Loucy (cell line): ENCODE results near the gene AGPAT3.

Experiments
- H2AFZ ChIP-seq: fragments of 200-600 bp; sonication (generic); 2 replicates; pipeline ENCODE4 v1.6.0; 2016; ENCODE audit warnings: antibody characterized with exemption, mild to moderate bottlenecking, low read length, moderate library complexity
- H3F3A ChIP-seq: fragments of 200-600 bp; 2 replicates; pipeline ENCODE4 v1.6.0; 2016; ENCODE audit warnings: antibody characterized with exemption, low read depth, mild to moderate bottlenecking
- H3K27me3 ChIP-seq: fragments of 200-600 bp; sonication (generic); 2 replicates; pipeline ENCODE4 v1.6.1; 2014; ENCODE audit warnings: low read length, mild to moderate bottlenecking; ENCODE audit not compliant: insufficient read depth, poor library complexity, severe bottlenecking
- H3K36me3 ChIP-seq: fragments of 200-600 bp; sonication (generic); 2 replicates; pipeline ENCODE4 v1.6.1; 2016; ENCODE audit warnings: low read length; ENCODE audit not compliant: insufficient read depth
- H3K4me1 ChIP-seq: fragments of 200-600 bp; sonication (generic); 2 replicates; pipeline ENCODE4 v1.5.1; 2014; ENCODE audit warnings: low read length, mild to moderate bottlenecking; ENCODE audit not compliant: insufficient read depth, poor library complexity, severe bottlenecking
- H3K4me2 ChIP-seq: fragments of 200-600 bp; sonication (generic); 2 replicates; pipeline ENCODE4 v1.6.0; 2014; ENCODE audit warnings: antibody characterized with exemption, low read length, low read depth, mild to moderate bottlenecking; ENCODE audit not compliant: poor library complexity, severe bottlenecking
- H3K4me3 ChIP-seq: fragments of 200-600 bp; sonication (generic); 2 replicates; pipeline ENCODE4 v1.5.1; 2014; ENCODE audit warnings: low read length, mild to moderate bottlenecking, mixed read lengths; ENCODE audit not compliant: poor library complexity, severe bottlenecking
- H3K79me2 ChIP-seq: fragments of 200-600 bp; sonication (generic); 2 replicates; pipeline ENCODE4 v1.6.1; 2014; ENCODE audit warnings: low read length; ENCODE audit not compliant: insufficient read depth
- H3K9ac ChIP-seq: fragments of 200-600 bp; sonication (generic); 2 replicates; pipeline ENCODE4 v1.6.0; 2014; ENCODE audit warnings: mild to moderate bottlenecking, low read depth, low read length, moderate library complexity; ENCODE audit not compliant: poor library complexity, severe bottlenecking
- H3K9me2 ChIP-seq: fragments of 200-600 bp; sonication (generic); replicated peaks from 2 replicates; pipeline ENCODE4 v1.6.1; 2016; ENCODE audit warnings: low read depth, low read length, mixed read lengths
- H3K9me3 ChIP-seq: fragments of 200-600 bp; sonication (generic); 2 replicates; pipeline ENCODE4 v1.6.1; 2014; ENCODE audit warnings: mild to moderate bottlenecking, antibody characterized with exemption, low read length, low read depth; ENCODE audit not compliant: insufficient read depth
- H4K20me1 ChIP-seq: fragments of 200-600 bp; sonication (generic); 2 replicates; pipeline ENCODE4 v1.6.0; 2014; ENCODE audit warnings: antibody characterized with exemption, low read length, mild to moderate bottlenecking; ENCODE audit not compliant: insufficient read depth, poor library complexity, severe bottlenecking
- EZH2phosphoT487 ChIP-seq: fragments of 200-600 bp; IDR thresholded peaks from 2 replicates; pipeline ENCODE4 v1.6.1; 2018; ENCODE audit warnings: antibody characterized with exemption, mild to moderate bottlenecking, moderate library complexity, borderline replicate concordance
- TF ChIP-seq, protein P1 (sequence below): fragments of 200-600 bp; sonication (generic); conservative IDR thresholded peaks from 2 replicates; pipeline ENCODE4 v1.5.1; 2014; ENCODE audit warnings: mild to moderate bottlenecking, antibody characterized with exemption, low read length

AGPAT3 gene

DNA sequence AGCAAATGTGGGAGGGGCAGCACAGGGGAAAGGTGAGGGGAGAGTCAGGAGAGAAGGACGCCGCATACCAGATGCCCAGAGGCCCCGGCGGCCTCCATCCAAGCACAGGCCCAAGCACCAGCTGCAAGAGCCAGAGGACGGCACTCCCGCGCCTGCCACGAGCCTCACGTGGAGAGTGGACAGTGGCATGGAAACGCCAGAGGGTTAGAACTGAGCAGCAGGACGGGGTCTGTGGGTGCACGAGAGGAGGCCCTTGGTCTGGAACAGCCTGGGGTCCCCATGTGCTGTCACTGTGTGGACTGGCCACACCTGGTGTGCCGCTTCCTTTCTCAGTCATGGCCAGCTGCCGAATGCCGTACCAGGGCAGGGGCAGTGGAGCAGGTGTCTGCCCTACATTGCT, 68.7 kb downstream of the AGPAT3 start:
- H4K20me1 ChIP-seq, result no peaks in the 10 kb centered on the region
- no peak for TF ChIP-seq EZH2phosphoT487
- TF ChIP-seq, protein P1, sequence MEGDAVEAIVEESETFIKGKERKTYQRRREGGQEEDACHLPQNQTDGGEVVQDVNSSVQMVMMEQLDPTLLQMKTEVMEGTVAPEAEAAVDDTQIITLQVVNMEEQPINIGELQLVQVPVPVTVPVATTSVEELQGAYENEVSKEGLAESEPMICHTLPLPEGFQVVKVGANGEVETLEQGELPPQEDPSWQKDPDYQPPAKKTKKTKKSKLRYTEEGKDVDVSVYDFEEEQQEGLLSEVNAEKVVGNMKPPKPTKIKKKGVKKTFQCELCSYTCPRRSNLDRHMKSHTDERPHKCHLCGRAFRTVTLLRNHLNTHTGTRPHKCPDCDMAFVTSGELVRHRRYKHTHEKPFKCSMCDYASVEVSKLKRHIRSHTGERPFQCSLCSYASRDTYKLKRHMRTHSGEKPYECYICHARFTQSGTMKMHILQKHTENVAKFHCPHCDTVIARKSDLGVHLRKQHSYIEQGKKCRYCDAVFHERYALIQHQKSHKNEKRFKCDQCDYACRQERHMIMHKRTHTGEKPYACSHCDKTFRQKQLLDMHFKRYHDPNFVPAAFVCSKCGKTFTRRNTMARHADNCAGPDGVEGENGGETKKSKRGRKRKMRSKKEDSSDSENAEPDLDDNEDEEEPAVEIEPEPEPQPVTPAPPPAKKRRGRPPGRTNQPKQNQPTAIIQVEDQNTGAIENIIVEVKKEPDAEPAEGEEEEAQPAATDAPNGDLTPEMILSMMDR, result no peak

GRCh38 chr21:43934116-43934515, 69.1 kb downstream of the AGPAT3 start:
- H3K36me3 ChIP-seq, result peaks cover 7% of the 10 kb centered on the region; the same call in 1 of the 2 replicates
- no peak overlapping the region for H3K4me2 ChIP-seq
- no peak overlapping the region for H2AFZ ChIP-seq
- peaks cover 7% of the 10 kb centered on the region for H3K4me1 ChIP-seq
- no peak overlapping the region for H3K9ac ChIP-seq
- H3K9me2 ChIP-seq, result no peaks in the 10 kb centered on the region
- no peak for TF ChIP-seq EZH2phosphoT487
- TF ChIP-seq, protein P1, result no peak
- H3K27me3 ChIP-seq, result no peaks in the 10 kb centered on the region
- H3K79me2 ChIP-seq, result peaks cover 20% of the 10 kb centered on the region; the same call in 1 of the 2 replicates
- H4K20me1 ChIP-seq, result no peaks in the 10 kb centered on the region
- no peak overlapping the region for H3K4me3 ChIP-seq
- H3F3A ChIP-seq, result no peaks in the 10 kb centered on the region
- H3K9me3 ChIP-seq, result no peaks in the 10 kb centered on the region

More for the DNA sequence above, 68.7 kb downstream of the AGPAT3 start:
- Histone ChIP-seq H3K79me2 (peaks cover 20% of the 10 kb centered on the region; the same call in 1 of the 2 replicates), H2AFZ (no peak overlapping the region), H3K9me2 (no peaks in the 10 kb centered on the region), H3K4me1 (peaks cover 4% of the 10 kb centered on the region), H3K9ac (no peak overlapping the region), H3F3A (no peaks in the 10 kb centered on the region), H3K9me3 (no peaks in the 10 kb centered on the region), H3K4me3 (no peak overlapping the region), H3K36me3 (peaks cover 8% of the 10 kb centered on the region; the same call in 1 of the 2 replicates), H3K27me3 (no peaks in the 10 kb centered on the region), H3K4me2 (no peak overlapping the region)

- Histone ChIP-seq H3K4me2 (no peak overlapping the region), H3K27me3 (no peaks in the 10 kb centered on the region), H3K9me3 (no peaks in the 10 kb centered on the region), H3K79me2 (peaks cover 20% of the 10 kb centered on the region; the same call in 1 of the 2 replicates), H3K9me2 (no peaks in the 10 kb centered on the region), H4K20me1 (no peaks in the 10 kb centered on the region), H3F3A (no peaks in the 10 kb centered on the region), H3K4me1 (peaks cover 7% of the 10 kb centered on the region), H3K9ac (no peak overlapping the region), H2AFZ (no peak overlapping the region), H3K4me3 (no peak overlapping the region), H3K36me3 (peaks cover 4% of the 10 kb centered on the region; the same call in 1 of the 2 replicates)
- no peak for TF ChIP-seq EZH2phosphoT487
- TF ChIP-seq, protein P1, result no peak
Measured at GRCh38 chr21:43934716-43935705, 70.0 kb downstream of the AGPAT3 start.
